VCaP (cell line): ENCODE results near the gene SYK.
"Not testable (repeated sequence)": the region's sequence is repeated elsewhere in the genome, so short reads cannot be mapped to it uniquely, and the experiment has no call there.

ENCODE experiments used
- H3K27ac ChIP-seq: fragments of 450-650 bp; 2 replicates; pipeline ENCODE4 v1.5.1; 2017
- CTCF ChIP-seq: fragments of 450-650 bp; conservative IDR thresholded peaks from 2 replicates; pipeline ENCODE4 v1.5.1; 2017; ENCODE audit warnings: mild to moderate bottlenecking, moderate library complexity

Gene SYK

GRCh38 chr9:90816690-90817089 lies 15.1 kb downstream of the SYK start:
- no peak overlapping the region for H3K27ac ChIP-seq

DNA sequence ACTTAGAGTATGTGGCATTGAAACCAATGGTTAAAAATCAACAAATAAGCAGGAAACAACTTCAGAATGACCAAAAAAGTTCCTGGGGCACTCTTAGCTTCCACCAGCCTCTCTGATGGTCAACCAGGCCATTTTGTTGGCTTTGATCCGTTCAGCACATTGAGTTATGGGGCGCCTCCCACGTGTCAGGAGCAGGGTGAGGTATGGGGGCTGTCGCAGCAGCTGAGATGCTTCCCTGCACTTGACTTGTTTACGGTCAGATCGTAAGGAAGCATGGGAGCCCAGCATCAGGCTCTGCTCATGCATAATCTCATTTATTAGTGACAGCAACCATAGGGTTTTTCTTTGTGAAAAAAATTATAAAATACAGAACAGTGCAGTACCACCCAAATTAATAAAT lies 16.7 kb downstream of the SYK start:
- no peak for TF ChIP-seq CTCF
- H3K27ac ChIP-seq, result no peak overlapping the region

More at GRCh38 chr9:90816690-90817089, 15.1 kb downstream of the SYK start:
- no peak for TF ChIP-seq CTCF

- H3K27ac ChIP-seq, result not testable (repeated sequence)
These were observed 18.8 kb downstream of the SYK start for GRCh38 chr9:90820406-90820805.

GRCh38 chr9:90821236-90821635 lies 19.6 kb downstream of the SYK start:
- not testable (repeated sequence) for H3K27ac ChIP-seq

DNA sequence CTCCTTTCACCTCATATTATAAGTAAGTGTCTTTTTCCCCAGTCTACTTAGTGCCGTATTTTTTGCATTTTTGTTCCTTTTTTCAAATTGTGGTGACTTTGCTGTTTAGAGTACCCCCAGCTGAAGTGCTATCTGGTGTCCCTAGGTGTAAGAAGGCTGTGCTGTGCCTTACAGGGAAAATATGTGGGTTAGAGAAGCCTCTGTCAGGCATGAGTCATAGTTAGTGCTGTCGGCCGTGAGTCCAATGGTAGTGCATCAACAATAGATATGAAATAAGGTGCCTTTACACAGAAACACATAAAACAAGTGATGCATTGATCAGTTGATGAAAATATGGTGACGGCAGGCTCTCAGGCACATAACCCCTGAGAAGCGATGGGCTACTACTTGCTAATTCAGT lies 20.1 kb downstream of the SYK start:
- TF ChIP-seq CTCF, result no peak
- no peak overlapping the region for H3K27ac ChIP-seq

DNA sequence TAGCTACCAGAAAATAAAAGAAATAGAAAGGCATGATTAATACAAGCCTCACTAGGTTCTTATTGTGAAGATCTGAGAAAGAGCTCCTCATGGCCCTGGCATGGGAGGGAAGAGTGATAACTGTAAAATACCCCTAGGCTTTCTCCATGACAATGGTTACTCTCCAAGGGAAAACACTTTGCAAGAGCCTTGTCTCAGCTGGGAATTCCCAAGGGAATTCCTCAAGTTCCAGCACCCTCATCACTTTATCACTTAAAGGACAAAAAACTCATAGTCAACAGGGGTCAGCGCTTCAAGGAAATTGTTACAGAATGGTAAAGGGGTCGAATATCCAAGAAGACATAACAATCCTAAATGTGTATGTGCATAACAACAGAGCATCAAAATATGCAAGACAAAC lies 21.2 kb downstream of the SYK start:
- no peak for TF ChIP-seq CTCF

DNA sequence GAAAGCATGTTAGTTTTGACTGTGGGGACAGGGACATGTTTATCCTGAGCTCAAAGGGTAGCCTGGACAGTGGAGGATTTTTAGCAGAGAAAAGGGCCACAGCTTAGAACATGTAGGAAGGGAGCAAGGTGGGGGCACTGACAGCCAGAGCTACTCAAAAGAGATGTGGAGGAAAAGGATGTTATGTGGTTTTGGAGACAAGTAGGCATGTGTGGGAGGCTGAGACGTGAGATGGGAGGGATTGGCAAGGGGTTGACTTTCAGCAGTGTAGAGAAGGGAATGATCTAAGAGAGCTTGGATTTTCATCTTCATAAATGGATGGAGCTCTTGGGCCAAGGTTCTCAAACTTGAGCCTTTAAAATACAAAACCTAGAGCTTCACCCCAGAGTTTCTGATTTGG lies 24.0 kb downstream of the SYK start:
- no peak overlapping the region for H3K27ac ChIP-seq
- no peak for TF ChIP-seq CTCF

More for the DNA sequence above, 21.2 kb downstream of the SYK start:
- no peak overlapping the region for H3K27ac ChIP-seq

- no peak overlapping the region for H3K27ac ChIP-seq
- TF ChIP-seq CTCF, result no peak
These were observed 24.9 kb downstream of the SYK start for GRCh38 chr9:90826326-90827020.
